ENCODE data around the gene BIRC7. TPM values are rescaled to one million over a fixed set of nuclear protein-coding genes. Genes with fewer than 3 reads are reported as not detected.

The BIRC7 gene
- total RNA-seq, 1 donor from 2014 or later = 6.9 TPM

- no peaks in the 10 kb centered on the region for H3K9me3 Mint-ChIP-seq
- DNase-seq (ENCODE audit: low read depth, low spot score) = no peak
- no peaks in the 10 kb centered on the region for H3K27me3 Mint-ChIP-seq (ENCODE audit: low read depth)
- no peak for TF ChIP-seq CTCF (conservative IDR thresholded peaks at IDR 0.05)
- no peak overlapping the region for H3K4me3 Mint-ChIP-seq
- H3K27ac Mint-ChIP-seq (ENCODE audit: unreplicated experiment) = no peak overlapping the region
- H3K36me3 Mint-ChIP-seq (ENCODE audit: low read depth) = no peaks in the 10 kb centered on the region
- H3K4me1 Mint-ChIP-seq = peaks cover 4% of the 10 kb centered on the region
These were observed 53.0 kb downstream of the BIRC7 start for GRCh38 chr20:63288581-63289251.

- Mint-ChIP-seq H3K27me3 (ENCODE audit: low read depth) (no peaks in the 10 kb centered on the region), H3K36me3 (ENCODE audit: low read depth) (no peaks in the 10 kb centered on the region), H3K4me1 (peaks cover 4% of the 10 kb centered on the region), H3K4me3 (no peak overlapping the region), H3K9me3 (no peaks in the 10 kb centered on the region), H3K27ac (ENCODE audit: unreplicated experiment) (no peak overlapping the region)
- no peak for DNase-seq (ENCODE audit: low read depth, low spot score)
- TF ChIP-seq CTCF (conservative IDR thresholded peaks at IDR 0.05) = no peak
These were observed 53.8 kb downstream of the BIRC7 start for GRCh38 chr20:63289311-63290135.

Small RNA genes lying within 50 kb of the gene (microRNA-seq; reads per million reads assigned to microRNA genes)
- gene MIR3196 = not detected
- 4.7 reads per million for gene MIR4326

Other genes starting within 250 kb of the BIRC7 start
- gene BHLHE23, start 228.9 kb upstream of the BIRC7 start, total RNA-seq = not detected in 2 replicates
- gene YTHDF1, start 19.8 kb upstream of the BIRC7 start, total RNA-seq = 59.0 and 59.4 TPM in 2 replicates
- 42.4 and 44.0 TPM in 2 replicates for gene NKAIN4, start 18.6 kb downstream of the BIRC7 start, total RNA-seq
- gene ARFGAP1, start 36.9 kb downstream of the BIRC7 start, total RNA-seq = 128 and 132 TPM in 2 replicates
- gene COL20A1, start 57.3 kb downstream of the BIRC7 start, total RNA-seq = 8.9 and 10.2 TPM in 2 replicates
- 5.4 and 6.3 TPM in 2 replicates for gene CHRNA4, start 125.4 kb downstream of the BIRC7 start, total RNA-seq
- gene KCNQ2, start 236.8 kb downstream of the BIRC7 start, total RNA-seq = 143 and 157 TPM in 2 replicates